RPMI8226 (cell line): Measurements from ENCODE around the gene SLC25A28.

ENCODE experiments used
- DNase-seq: peaks from one replicate; pipeline ENCODE4 v3.0.0-alpha.2; 2015

The SLC25A28 gene

DNA sequence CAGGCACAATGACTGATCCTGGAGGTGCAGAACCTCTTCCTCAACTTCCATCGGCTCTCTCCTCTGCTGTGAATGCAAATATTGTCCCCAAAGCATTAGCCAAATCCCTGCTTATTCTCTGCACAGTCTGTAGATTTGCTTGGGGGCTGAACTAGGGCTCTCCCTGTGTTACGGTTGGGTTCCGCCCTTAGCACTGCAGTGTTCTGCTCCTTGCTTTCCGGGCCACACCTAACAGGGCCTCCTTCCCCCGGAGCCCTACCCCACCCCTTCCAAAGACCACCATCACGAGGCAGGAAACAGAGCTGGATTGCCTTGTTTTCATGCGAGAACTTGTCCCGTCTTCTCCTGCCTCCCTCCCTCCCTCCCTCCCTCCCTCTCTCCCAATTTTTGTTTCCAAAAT is 36.6 kb downstream of the SLC25A28 start:
- DNase-seq, result no peak

GRCh38 chr10:99582255-99582770 is 37.9 kb downstream of the SLC25A28 start:
- no peak for DNase-seq

DNA sequence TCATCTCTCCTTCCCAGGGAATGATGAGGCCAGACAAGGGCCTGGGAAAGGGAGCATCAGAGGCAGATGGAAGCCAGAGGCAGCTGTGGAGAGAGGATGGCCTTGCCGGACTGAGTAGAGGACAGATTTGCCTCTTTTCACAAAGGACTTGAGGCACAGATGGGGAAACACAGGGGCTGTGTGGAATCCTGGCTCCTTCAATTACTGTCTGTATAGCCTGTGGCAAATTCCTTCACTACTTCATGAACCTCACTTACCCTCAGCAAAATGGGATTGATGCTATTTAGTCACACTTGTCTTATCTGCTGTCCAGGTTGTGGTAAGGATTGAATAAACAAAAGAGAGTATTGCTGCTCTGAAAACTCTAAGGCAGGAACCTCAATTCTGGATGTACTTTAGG is 40.3 kb downstream of the SLC25A28 start:
- no peak for DNase-seq

GRCh38 chr10:99573790-99574189 is 46.4 kb downstream of the SLC25A28 start:
- DNase-seq, result no peak

GRCh38 chr10:99571816-99572215 is 48.4 kb downstream of the SLC25A28 start:
- no peak for DNase-seq

- DNase-seq, result no peak
Observed at GRCh38 chr10:99569961-99570360, 50.3 kb downstream of the SLC25A28 start.

GRCh38 chr10:99569253-99569939 is 50.8 kb downstream of the SLC25A28 start:
- no peak for DNase-seq

- no peak for DNase-seq
Observed at GRCh38 chr10:99565166-99565565, 55.1 kb downstream of the SLC25A28 start.

DNA sequence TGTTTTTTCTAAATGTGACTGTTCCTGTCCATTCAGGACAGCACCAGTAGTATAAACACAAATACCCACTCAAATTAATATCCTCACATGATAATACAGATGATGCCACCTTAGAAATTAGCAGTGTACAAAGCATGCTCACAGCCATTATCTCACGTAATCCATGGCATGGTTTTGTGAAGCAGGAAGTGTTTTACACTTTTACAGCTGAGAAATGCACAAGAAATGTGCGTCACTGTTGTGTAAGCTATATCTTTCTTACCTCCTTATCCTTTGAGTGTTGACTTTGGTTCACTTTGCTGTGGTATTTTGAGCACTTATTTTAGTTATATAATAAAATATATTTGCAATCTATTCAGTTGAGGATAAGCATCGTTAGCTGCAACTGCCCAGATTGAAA is 55.9 kb downstream of the SLC25A28 start:
- DNase-seq, result no peak

GRCh38 chr10:99562631-99563030 is 57.6 kb downstream of the SLC25A28 start:
- DNase-seq, result no peak
